ENCODE results near the gene ATF6.
"Not testable (repeated sequence)": the region's sequence is repeated elsewhere in the genome, so short reads cannot be mapped to it uniquely, and the experiment has no call there.

ATF6 gene, protein sequence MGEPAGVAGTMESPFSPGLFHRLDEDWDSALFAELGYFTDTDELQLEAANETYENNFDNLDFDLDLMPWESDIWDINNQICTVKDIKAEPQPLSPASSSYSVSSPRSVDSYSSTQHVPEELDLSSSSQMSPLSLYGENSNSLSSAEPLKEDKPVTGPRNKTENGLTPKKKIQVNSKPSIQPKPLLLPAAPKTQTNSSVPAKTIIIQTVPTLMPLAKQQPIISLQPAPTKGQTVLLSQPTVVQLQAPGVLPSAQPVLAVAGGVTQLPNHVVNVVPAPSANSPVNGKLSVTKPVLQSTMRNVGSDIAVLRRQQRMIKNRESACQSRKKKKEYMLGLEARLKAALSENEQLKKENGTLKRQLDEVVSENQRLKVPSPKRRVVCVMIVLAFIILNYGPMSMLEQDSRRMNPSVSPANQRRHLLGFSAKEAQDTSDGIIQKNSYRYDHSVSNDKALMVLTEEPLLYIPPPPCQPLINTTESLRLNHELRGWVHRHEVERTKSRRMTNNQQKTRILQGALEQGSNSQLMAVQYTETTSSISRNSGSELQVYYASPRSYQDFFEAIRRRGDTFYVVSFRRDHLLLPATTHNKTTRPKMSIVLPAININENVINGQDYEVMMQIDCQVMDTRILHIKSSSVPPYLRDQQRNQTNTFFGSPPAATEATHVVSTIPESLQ

DNA sequence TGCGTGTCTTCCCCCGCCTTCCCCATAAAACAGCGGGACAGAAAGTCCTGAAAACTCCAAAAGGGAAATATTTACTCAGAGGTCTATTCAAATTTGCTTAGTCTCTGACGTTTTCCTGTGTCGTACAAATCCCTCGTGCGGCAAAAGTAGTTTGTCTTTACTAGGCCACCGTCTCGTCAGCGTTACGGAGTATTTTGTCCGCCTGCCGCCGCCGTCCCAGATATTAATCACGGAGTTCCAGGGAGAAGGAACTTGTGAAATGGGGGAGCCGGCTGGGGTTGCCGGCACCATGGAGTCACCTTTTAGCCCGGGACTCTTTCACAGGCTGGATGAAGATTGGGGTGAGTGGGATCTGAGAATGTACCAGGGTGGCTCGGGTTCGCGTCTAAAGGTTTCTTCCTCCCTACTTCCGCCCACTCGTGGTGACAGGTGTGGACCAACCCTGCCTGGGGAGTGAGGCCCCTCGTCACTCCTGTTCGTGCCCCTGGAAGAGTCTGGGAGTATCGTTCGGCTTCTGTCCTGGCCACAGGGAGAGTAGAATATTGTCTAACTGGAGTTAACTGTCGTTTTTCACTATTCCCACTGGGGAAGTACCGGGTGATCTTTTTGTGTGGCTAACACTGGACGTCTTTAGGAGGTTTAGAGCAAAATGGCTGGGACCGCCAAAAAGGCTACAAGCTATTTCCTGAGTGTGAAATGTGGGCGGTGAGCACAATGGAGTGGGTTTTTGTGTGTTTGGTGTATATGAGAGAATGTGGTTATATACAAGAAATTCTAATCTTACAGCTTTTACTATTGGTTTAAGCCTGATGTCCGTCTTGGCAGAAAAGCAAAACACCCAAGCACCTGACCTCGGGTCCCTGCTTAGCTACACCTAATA, at the start of gene ATF6:
Gene ATF6, plus strand, starts transcription at position 219 of the 880 bp plus-strand sequence. Its CDS starts 41 bp downstream, at position 260.
- peak; percentile 60 for DNase-seq (ENCODE audit: low read depth)

DNA sequence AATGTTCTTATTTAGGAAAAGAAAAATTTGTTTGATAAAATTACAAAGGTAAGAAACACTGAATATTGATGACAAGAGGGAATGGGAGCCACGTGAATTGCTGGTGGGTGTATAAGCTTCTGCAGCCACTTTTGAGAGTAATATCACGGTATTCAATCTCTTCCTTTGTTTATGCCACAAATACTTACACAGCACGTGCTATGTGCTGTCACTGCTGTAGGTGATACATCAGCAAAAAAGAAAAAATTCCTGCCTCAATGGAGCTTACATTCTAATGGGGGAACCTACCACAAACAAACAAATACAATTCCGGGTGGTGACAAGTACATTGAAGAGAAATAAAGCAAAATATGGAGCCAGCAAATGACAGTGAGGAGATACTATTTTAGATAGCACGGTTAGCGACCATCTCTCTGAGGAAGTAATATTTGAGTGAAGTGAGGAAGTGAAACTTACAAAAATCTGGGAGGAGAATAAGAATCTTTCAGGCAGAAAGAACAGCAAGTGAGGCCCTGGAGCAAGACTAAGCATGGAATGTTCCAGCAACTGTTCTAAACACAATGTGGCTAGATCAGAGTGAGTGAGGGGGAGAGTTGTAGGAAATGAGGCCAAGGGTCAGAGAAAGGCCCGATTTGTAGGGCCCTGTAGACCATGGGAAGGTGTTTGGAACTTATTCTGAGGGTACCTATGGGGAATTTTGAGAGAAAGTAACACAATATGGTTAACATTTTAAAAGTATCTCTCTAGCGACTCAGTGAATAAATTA, 47.4 kb upstream of the ATF6 start:
- DNase-seq (ENCODE audit: low read depth) = no peak

DNA sequence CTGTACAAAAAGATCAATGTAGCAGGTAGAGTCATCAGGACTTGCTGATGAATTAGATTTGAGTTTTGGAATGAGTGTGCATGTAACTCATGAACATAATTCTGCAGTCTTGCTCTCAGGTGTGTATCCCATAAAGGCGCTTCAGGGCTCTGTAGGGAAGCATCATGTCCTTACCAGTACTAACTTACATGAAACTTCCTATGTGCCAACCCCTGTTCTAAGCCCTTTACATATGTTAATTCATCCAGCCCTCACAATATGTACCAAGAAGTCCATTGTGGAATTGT, 46.9 kb upstream of the ATF6 start:
- no peak for DNase-seq (ENCODE audit: low read depth)

DNA sequence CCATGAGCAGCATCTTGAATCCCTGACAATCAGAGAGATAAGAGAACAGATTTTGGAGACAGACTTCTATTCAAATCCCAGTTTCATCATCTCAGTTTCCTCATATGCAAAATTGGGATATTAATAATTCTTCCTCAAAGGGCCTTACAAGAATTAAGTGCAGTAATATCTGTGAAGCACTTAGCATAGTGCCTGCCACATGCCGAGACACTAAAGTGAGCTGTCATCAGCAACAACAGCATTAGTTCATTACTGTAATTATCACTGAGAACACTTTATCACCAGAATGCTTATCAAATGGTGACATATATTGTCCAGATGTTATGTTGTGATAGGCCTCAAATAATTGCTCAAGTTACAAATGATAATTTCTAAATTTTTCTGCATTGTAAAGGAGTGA, 45.7 kb upstream of the ATF6 start:
- no peak for DNase-seq (ENCODE audit: low read depth)

DNA sequence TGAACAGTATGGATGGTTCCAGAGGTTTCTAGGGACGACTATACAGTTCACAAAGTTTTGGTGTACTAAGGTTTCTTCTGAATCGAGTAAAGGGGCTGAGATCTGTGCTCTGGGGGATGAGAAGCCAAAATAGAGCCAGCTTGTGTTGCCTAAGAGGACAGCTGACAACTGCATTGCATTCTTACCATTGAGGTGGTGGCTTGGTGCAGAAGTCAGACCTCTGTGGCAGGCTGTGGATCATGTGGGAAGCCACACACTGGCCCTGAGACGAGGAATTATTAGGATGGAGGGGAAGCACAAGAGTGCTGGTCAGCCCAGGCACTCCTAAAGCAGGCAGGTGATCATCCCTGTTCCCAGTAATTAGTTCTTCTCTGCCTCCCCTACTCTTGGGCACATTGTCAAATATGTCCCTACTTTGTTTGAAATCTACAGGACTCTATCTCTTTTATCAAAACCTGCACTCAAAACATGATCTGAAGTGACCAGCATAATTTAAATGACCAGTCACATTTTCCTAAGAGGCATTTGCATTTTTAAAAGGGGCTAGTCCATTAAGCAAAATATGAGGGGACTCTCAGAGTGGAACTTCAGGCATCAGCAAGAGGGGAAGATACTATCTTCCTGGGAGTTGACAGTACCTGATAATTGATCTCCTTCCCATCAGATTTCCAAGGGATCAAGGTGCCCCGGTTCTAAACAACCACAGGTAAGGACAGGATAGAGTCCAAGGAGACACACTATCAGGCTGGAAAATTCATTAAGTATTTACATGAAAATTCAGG, 45.0 kb upstream of the ATF6 start, which contains the start of gene FCRLB:
Gene FCRLB, plus strand, starts transcription at position 589 of the 782 bp plus-strand sequence. CDS start 1,129 bp downstream, outside the sequence.
- DNase-seq (ENCODE audit: low read depth) = no peak

DNA sequence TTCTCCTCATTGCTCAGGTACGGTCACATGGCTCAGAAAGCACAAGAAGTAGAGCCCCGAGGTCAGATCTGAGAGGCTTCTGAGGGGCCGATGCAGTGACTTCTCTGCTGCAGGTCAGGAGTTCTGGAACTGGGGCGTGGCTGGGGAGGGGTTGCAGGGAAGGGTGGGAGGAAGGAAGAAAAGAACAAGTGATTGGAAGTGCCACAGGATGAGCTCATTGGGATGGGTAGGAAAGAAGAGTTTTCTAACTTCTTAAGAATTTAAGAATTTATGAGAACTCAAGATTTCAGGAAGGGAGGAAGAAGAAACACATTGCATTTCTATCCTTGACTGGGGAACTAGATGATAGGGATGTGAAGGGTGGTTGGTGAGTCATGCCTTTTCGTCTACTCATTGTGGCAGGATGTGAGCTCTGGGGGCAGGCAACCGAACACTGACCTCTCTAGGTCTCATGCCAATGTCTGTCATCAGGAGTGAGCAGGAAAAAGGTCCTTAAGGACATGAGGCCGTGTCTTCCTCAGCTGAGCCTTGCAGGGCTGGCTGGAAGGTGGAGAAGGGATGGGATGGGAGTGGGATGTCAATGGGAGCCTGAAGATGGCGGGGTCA, 44.3 kb upstream of the ATF6 start:
- no peak for DNase-seq (ENCODE audit: low read depth)

DNA sequence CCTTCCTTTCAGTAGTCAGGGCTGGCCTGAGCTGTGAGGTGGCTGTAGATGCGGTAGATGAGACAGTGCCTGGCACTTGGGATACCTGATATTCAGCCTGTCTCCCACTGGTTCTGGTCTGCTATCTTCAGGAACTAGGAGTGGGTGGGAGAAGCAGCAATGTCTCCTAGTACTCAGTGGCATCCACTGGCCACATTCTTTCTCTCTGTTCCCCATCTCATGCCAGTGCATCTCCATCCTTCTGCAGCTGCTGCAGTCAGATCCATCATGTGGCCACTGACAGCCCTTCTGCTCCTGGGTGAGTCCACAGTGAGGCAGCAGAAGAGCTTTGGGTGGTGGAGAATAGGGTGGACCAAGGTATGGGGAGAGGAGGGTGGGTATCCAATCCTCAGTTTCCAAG, 43.7 kb upstream of the ATF6 start:
- DNase-seq (ENCODE audit: low read depth) = no peak

DNA sequence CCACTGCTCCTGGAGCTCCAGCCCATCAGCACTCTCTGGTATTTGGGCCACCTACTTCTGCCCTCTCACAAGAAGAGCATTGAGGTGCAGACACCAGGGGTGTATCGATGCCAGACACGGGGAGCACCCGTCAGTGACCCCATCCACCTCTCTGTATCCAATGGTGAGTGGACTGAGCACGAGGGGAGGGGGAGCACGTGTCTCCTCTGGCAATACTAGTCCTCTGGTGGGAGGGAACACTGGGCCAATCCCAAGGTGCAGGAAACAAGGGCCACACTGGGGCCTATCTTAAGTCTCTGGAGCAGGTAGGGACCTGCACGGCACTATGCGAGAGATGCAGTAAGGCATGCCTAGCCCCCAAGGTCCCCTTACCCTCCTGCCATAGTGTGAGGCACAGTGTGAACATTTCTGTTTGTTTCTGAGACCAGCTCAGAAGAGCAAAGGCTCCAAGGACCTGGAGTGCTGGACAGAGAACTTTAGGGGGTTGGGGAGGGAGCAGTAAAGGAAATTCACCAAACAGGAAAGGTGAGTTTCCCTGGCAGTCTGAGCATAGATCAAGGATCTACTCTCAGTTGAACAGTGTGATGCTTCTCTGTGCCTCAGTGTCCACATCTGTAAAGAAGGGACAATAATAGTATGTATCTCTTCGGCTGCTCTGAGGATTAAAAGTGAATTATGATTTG, 42.5 kb upstream of the ATF6 start:
- DNase-seq (ENCODE audit: low read depth) = no peak

DNA sequence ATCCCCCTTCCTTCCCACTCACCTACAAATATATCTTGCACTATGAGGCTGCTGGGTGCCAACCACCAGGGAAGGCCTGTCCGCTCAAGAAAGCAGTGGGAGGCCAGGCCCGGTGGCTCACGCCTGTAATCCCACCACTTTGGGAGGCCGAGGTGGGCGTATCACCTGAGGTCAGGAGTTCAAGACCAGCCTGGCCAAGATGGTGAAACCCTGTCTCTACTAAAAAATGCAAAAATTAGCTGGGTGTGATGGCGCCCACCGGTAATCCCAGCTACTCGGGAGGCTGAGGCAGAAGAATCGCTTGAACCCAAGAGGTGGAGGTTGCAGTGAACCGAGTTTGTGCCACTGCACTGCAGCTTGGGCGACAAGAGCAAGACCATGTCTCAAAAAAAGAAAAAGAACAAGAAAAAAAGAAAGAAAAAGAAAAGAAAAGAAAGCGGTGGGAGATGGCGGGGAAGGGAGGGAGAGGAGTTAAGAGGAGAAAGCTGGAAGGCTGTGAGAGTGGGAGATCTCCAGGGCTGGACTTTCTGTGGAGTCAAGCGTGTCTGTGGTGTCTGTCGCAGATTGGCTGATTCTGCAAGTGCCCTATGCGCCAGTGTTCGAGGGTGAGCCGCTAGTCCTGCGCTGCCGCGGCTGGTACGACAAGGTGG, 40.7 kb upstream of the ATF6 start:
- not testable (repeated sequence) for DNase-seq (ENCODE audit: low read depth)

DNA sequence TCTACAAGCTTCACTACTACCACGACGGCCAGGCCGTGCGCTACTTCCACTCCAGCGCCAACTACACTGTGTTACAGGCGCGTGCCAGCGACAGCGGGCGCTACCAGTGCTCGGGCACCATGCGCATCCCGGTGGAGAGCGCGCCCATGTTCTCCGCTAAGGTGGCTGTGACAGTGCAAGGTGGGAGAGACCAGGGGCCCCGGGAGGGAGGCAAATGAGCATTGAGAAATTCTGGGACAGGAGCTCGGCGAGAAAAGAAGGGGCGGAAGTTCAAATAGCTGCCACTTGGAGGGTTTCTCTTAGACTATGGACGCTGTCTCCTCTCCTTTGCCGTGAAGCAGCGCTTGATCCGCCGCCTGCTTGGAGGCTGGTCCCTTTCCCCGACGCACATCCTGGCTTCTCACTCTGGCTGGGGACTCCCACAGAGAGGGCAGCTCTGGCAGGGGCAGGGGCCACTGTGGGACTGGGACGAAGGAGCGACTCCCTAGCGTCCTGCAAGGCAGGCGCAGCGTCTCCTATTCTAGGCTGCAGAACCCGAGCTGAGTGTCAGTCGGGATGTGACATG, 40.1 kb upstream of the ATF6 start:
- peak; percentile 7 for DNase-seq (ENCODE audit: low read depth)

DNA sequence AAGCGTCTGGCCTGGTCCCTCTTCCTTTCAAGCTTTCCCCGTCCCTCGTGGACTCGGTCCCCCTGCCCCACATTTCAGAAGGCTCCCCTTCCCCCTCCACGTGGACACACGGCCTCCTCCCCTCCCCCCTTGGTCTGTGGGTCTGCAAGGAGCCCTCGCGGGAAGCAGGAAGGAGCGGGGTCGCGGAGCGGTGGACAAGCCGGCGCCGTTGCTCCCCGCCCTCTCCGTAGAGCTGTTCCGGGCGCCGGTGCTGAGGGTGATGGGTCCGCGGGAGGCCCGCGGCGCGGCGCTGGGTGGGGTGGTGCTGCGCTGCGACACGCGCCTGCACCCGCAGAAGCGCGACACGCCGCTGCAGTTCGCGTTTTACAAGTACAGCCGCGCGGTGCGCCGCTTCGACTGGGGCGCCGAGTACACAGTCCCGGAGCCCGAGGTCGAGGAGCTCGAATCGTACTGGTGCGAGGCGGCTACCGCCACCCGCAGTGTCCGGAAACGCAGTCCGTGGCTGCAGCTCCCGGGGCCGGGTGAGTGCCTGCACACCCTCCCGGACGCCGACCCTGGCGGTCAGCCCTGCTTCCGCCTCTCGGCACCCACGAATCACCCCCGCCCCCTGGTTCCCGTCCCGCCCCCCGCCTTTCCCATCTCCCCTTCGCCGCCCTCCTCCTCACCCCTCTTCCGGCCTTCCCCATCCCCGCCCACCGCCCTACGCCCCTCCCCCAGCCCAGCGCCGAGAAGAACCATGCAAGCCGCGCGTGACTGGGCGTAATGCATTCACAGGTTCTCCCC, 39.5 kb upstream of the ATF6 start:
- peak; percentile 46 for DNase-seq (ENCODE audit: low read depth)

DNA sequence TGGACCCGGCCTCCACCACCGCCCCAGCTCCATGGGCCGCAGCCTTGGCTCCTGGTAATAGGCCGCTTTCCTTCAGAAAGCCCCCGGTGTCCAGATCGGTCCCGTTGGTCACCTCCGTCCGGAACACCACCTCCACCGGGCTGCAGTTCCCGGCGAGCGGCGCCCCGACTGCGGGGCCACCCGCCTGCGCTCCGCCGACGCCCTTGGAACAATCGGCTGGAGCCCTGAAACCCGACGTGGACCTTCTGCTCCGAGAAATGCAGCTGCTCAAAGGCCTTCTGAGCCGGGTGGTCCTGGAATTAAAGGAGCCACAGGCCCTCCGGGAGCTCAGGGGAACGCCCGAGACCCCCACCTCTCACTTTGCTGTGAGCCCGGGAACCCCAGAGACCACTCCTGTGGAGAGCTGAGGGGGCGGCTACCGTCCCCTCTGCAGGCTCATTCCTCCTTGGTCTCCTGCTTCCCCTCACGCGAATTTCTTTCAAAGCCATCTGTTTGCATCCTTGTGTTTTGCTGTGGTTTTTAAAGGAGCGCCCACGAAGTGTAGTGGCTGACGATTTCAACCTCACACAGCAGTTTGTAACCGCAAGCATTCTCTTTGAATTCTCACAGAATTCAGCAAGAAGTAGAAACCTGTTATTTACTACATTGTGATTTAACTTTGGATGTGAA, 38.7 kb upstream of the ATF6 start:
- DNase-seq (ENCODE audit: low read depth) = no peak

DNA sequence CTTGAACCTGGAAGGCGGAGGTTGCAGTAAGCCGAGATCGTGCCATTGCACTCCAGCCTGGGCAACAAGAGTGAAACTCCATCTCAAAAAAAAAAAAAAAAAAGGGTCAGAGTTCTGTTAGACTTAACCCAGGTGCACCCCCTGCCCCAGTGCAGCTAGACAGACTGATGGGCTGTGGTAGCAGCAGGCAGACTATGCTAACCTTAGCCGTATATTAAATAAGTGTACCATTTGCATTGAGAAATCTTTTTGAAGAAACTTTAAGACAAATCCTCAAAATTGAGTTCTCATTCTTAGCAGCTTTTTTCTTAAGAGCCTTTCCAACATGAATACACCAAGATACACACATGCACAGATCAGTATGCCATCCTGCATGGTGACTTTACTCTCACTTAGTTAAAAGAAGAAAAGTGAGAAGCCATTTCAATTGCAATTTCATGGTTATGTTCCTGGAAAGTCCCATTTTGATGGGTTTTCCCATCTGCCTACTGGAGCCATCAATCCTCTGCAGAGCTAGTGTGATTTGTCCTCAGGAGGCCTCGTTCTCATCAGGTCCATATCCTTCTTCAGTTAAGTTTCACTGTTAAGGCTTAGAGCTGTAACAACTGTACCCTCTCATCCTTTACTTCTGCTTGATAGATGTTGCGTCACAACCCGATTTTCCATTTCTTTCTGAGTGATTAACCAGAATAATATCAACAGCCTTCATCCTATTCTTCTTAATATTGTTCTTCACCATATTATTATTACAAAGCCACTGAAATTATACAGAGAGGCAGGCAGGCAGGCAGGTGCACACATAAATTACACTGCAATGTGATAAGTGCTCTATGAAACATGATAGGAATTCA, 37.5 kb upstream of the ATF6 start:
- DNase-seq (ENCODE audit: low read depth) = no peak

DNA sequence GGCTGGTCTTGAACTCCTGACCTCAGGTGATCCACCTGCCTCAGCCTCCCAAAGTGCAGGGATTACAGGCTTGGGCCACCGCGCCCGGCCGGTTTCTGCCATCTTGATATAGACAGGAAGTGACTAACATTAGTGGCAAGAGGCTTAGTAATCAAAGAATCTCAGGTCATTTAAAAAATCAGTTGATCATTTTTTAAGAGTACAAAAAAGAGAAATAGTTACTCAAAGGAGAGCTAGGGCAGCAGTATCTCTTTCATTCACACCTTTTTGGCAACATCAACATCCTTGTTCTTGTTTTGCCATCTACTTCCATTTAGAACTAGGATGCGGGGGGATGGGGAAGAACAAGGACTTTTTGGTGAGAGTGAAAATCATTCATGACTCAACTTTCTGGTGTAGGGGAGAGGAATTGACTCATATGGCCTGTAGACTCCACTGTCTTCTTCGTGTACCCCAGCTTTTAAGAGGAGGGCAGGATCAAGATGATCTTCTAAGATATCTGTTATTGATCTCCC, 36.0 kb upstream of the ATF6 start:
- no peak for DNase-seq (ENCODE audit: low read depth)

DNA sequence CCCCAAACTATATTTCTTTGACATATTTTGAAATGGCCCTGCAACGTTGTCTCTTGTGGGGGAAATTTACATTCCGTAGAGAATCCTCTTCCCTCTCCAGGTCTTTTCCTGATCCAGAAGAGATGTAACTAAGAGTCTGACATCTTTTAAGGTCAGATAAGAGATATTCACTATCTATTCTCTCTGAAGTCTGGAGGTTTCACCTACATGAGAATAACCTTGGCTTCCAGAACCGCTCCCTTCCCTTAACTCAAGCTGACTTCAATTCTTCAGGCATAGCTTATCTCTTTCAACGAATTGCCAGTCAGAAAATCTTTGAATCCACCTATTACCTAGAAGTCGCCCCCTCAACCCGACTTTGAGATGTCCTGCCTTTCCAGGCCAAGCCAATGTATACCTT, 34.9 kb upstream of the ATF6 start:
- no peak for DNase-seq (ENCODE audit: low read depth)

DNA sequence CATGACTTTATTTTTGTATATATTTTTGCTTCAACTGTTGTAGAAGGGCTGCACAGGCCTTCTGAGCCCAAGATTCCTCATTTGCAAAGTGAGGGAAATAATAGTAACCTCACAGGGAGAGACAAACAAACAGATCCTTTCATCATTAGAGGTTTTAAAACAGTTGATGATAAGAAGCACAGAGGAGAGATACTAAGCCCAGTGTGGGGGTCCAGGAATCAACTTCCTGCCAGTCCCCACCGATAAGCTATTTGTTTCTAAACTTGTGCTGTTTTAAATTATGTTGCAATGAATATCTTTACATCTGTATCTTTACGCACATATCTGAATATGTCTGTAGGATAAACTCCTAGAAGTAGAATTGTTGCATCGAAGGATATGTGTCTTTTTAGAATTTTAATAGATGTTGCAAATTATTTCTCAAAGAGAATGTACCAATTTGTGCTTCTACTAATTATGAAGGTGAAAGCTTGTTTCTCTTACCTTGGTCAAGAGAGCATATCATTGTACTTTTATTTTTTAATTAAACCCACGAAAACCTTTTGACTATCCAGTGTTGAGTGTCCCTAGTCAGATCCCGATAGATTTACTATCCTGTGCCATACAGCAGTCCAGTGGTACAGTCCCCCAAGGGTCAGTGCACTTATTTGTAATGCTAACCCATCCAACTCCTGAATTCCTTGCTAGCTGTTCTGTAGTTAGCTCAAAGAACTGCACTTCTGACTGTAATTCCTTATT, 34.0 kb upstream of the ATF6 start:
- DNase-seq (ENCODE audit: low read depth) = no peak
